ENCODE measurements around the gene SPECC1L. TPM values are rescaled to one million over a fixed set of nuclear protein-coding genes. Genes with fewer than 3 reads are reported as not detected.

Gene SPECC1L
- total RNA-seq, 1 donor from 2014 or later = 79.5 TPM

DNA sequence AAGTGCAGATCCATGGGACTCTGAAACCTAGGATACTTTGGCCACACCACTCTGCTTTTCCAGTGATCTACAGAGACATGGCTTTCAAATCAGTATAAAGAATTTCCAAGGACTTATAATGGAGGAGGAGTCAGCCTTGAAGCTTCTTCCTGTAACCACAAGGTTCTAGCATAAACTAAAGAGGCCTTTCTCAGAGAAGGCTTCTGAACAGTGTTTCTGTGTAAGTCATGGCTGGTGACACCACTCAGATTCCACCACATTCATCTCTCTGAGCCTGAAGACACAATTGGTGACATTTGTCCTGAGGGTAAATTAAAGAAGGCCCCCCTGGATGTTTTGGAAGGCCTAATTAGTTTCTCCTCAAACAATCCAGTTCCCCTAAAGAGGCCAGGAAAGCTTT, 127.8 kb downstream of the SPECC1L start:
- peaks cover 31% of the 10 kb centered on the region for H3K36me3 Mint-ChIP-seq (ENCODE audit: unreplicated experiment)
- no peaks in the 10 kb centered on the region for H3K9me3 Mint-ChIP-seq (ENCODE audit: unreplicated experiment)
- DNase-seq (ENCODE audit: extremely low spot score, unreplicated experiment) = no peak
- H3K4me1 Mint-ChIP-seq (ENCODE audit: unreplicated experiment) = peaks cover 20% of the 10 kb centered on the region
- H3K4me3 Mint-ChIP-seq (ENCODE audit: unreplicated experiment) = no peak overlapping the region
- no peak for TF ChIP-seq CTCF (IDR thresholded peaks at IDR 0.05)
- no peaks in the 10 kb centered on the region for H3K27me3 Mint-ChIP-seq (ENCODE audit: unreplicated experiment)
- no peak overlapping the region for H3K27ac Mint-ChIP-seq (ENCODE audit: unreplicated experiment)

DNA sequence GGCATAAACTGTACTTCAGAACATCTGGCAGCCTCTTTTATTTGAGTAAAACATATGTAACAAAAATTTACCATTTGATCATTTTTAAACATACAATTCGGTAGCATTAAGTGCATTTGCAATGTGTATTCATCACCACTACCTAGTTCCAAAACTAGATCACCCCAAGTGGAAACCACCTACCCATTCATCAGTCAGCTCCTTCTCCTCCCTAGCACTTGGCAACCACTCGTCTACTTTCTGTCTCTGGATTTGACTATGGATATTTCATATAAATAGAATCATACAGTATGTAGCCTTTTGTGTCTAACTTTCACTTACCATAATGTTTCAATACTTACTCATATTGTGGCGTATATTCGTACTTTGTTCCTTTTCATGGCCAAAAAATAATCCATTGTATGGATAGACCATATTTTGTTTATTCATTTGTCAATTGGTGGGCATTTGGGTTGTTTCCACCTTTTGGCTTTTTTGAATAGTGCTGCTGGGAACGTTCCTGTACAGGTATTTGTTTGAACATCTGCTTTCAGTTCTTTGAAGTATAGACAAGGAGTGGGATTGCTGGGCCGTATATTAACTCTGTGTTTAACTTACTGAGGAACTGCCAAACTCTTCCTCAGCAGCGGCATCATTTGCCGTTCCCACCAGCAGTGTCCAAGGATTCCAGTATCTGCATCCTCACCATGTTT, 129.5 kb downstream of the SPECC1L start:
- H3K4me3 Mint-ChIP-seq (ENCODE audit: unreplicated experiment) = no peak overlapping the region
- peaks cover 25% of the 10 kb centered on the region for H3K4me1 Mint-ChIP-seq (ENCODE audit: unreplicated experiment)
- H3K9me3 Mint-ChIP-seq (ENCODE audit: unreplicated experiment) = no peaks in the 10 kb centered on the region
- peak overlapping the region; percentile 28 for H3K27ac Mint-ChIP-seq (ENCODE audit: unreplicated experiment)
- no peak for TF ChIP-seq CTCF (IDR thresholded peaks at IDR 0.05)
- no peak for DNase-seq (ENCODE audit: extremely low spot score, unreplicated experiment)
- H3K27me3 Mint-ChIP-seq (ENCODE audit: unreplicated experiment) = no peaks in the 10 kb centered on the region
- peaks cover 39% of the 10 kb centered on the region for H3K36me3 Mint-ChIP-seq (ENCODE audit: unreplicated experiment)

DNA sequence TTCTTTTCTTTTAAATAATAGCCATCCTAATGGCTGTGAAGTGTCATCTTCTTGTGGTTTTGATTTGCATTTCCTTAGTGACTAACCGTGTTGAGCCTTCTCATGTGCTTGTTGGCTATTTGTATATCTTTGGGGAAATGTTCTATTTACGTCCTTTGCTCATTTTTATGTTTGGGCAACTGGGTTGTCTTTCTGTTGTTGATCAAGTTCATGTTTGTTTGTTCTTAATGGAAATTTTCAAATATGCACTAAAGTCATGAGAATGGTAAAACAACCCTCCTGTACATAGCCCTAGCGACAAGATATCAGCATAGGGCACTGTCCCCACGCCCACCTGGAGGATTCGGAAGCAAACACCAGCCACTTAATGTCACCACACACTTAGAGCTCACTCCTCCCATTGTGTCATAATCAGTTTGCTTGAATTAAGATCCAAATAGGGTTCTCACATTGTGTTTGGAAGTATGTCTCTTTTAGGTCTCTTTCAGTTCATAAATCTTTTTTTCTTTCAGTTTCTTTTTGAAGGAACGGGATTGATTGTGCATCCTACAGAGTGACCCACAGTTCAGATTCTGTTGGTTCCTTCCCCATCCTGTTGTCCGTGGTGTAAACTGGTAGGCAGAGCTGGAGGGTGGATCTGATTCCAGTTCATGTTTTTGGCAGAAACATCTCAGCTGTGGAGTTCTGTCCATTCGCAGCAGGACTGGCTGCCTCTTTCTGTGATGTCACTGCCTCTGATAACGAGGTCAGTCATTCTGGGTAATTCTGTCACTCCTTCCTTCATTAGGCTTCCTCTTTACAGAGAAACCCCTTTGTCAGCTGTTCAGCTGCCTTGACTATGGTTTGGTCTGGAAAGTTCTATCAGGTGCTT, 130.3 kb downstream of the SPECC1L start:
- H3K4me3 Mint-ChIP-seq (ENCODE audit: unreplicated experiment) = no peak overlapping the region
- peaks cover 27% of the 10 kb centered on the region for H3K4me1 Mint-ChIP-seq (ENCODE audit: unreplicated experiment)
- DNase-seq (ENCODE audit: extremely low spot score, unreplicated experiment) = no peak
- H3K27ac Mint-ChIP-seq (ENCODE audit: unreplicated experiment) = peak overlapping the region; percentile 28
- no peaks in the 10 kb centered on the region for H3K9me3 Mint-ChIP-seq (ENCODE audit: unreplicated experiment)
- no peaks in the 10 kb centered on the region for H3K27me3 Mint-ChIP-seq (ENCODE audit: unreplicated experiment)
- peaks cover 35% of the 10 kb centered on the region for H3K36me3 Mint-ChIP-seq (ENCODE audit: unreplicated experiment)
- no peak for TF ChIP-seq CTCF (IDR thresholded peaks at IDR 0.05)

- Mint-ChIP-seq H3K4me1 (ENCODE audit: unreplicated experiment) (peaks cover 35% of the 10 kb centered on the region), H3K4me3 (ENCODE audit: unreplicated experiment) (no peak overlapping the region), H3K27ac (ENCODE audit: unreplicated experiment) (peak overlapping the region; percentile 56), H3K36me3 (ENCODE audit: unreplicated experiment) (peaks cover 29% of the 10 kb centered on the region), H3K27me3 (ENCODE audit: unreplicated experiment) (no peaks in the 10 kb centered on the region), H3K9me3 (ENCODE audit: unreplicated experiment) (no peaks in the 10 kb centered on the region)
- no peak for DNase-seq (ENCODE audit: extremely low spot score, unreplicated experiment)
- TF ChIP-seq CTCF (IDR thresholded peaks at IDR 0.05) = no peak
Observed at GRCh38 chr22:24401931-24402367, 131.3 kb downstream of the SPECC1L start.

All from osteocyte (in vitro differentiated cells).